ENCODE data around the gene GUCA1C.

Gene GUCA1C

GRCh38 chr3:108863799-108864135 is 89.9 kb downstream of the GUCA1C start:
- WGBS, 2 donors (ENCODE audit: extremely low coverage in 2 of 2, insufficient read length in 2 of 2, insufficient replicate concordance in 1 of 2): no CpG with 5 or more reads among the region's 6 CpGs
- H4K8ac ChIP-seq (ENCODE audit: low read depth, low read length): no peak overlapping the region

DNA sequence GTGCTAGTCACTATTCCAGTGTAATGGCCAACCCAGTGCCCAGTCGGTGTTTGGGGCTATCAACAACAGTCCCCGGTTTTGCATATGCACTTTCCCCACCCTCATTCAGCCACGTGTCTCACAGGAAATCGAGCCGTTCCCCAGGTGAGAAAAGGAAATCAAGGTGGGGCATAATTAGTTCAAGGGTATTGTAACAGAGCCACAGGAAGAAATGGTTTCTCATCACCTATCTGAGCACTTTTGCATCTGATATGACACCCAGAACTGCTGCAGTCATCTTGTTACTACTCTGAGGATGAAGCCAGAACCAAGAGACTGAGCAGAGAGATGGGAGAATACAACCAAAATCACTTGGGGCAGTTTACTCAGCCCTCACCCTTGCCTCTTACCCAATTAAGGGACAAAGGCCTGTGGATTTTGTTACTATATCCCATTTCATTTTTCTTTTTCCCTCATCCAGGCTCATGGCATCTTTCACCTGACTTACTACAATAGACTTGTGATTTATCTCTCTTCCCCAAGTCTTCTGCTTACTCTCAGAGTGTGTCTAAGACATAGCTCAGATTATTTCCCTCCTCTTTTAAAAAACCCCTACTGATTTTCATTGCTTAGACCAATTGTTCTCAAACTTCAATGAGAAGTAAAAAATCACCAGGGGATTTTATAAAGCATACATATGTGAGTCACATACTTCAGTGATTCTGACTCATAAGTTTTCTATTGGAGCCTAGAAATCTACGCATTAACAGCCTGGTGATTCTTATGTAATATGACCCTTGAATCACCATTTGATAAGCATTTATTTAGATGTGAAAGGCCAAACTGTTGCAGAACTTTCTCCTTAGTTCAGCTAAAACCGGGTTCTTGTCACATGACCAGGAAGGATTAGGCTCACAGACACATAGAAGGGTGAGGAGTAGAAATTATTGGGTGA is 90.5 kb downstream of the GUCA1C start:
- Histone ChIP-seq H3K9ac (ENCODE audit: low read depth, low read length, poor library complexity) (no peak overlapping the region), H2AFZ (ENCODE audit: low read length) (no peak overlapping the region), H3K9me3 (replicated peaks in 1 of 2; ENCODE audit: control insufficient read depth in 2 of 2, insufficient read depth in 1 of 2, low read depth in 1 of 2, low read length in 2 of 2) (peaks cover 0 to 4% of the 10 kb centered on the region in 2 donors), H2BK15ac (ENCODE audit: low read length) (no peak overlapping the region), H4K91ac (ENCODE audit: low read depth, low read length, poor library complexity) (no peak overlapping the region), H3K4me1 (ENCODE audit: control insufficient read depth in 2 of 2, insufficient read depth in 1 of 2, low read depth in 1 of 2, low read length in 2 of 2) (peaks cover 0 to 2% of the 10 kb centered on the region in 2 donors), H2BK120ac (ENCODE audit: low read depth, low read length) (no peak overlapping the region), H3K79me1 (ENCODE audit: low read depth, low read length) (no peaks in the 10 kb centered on the region), H3K4me2 (ENCODE audit: insufficient read depth, low read length, poor library complexity, severe bottlenecking) (no peak overlapping the region), H3K18ac (ENCODE audit: low read length) (no peak overlapping the region), H2BK12ac (ENCODE audit: low read length) (no peak overlapping the region), H3K23ac (ENCODE audit: low read depth, low read length, poor library complexity) (no peak overlapping the region), H3K27me3 (ENCODE audit: control insufficient read depth in 3 of 3, insufficient read depth in 3 of 3, low read depth in 1 of 3, low read length in 3 of 3) (no peaks in the 10 kb centered on the region), H3K27ac (replicated peaks; ENCODE audit: low read length) (no peak overlapping the region), H3K36me3 (replicated peaks in 1 of 2; ENCODE audit: control insufficient read depth in 2 of 2, insufficient read depth in 2 of 2, low read length in 2 of 2) (no peaks in the 10 kb centered on the region), H2BK5ac (ENCODE audit: low read length) (no peak overlapping the region), H3K4me3 (ENCODE audit: low read length in 2 of 2) (no peak overlapping the region), H4K8ac (ENCODE audit: low read depth, low read length) (no peak overlapping the region), H3K14ac (ENCODE audit: low read length) (no peak overlapping the region), H3K4ac (ENCODE audit: low read length) (no peak overlapping the region), H2AK5ac (ENCODE audit: low read depth, low read length) (no peak overlapping the region)
- no CpG with 5 or more reads among the region's 7 CpGs for WGBS, 2 donors (ENCODE audit: extremely low coverage in 2 of 2, insufficient read length in 2 of 2, insufficient replicate concordance in 1 of 2)
- DNase-seq (ENCODE audit: low spot score): no peak

More at GRCh38 chr3:108863799-108864135, 89.9 kb downstream of the GUCA1C start:
- no peak overlapping the region for H3K4me3 ChIP-seq (ENCODE audit: low read length in 2 of 2)
- H3K36me3 ChIP-seq (replicated peaks in 1 of 2; ENCODE audit: control insufficient read depth in 2 of 2, insufficient read depth in 2 of 2, low read length in 2 of 2): no peaks in the 10 kb centered on the region
- no peak overlapping the region for H3K4ac ChIP-seq (ENCODE audit: low read length)
- H3K23ac ChIP-seq (ENCODE audit: low read depth, low read length, poor library complexity): no peak overlapping the region
- no peak overlapping the region for H2BK12ac ChIP-seq (ENCODE audit: low read length)
- no peak overlapping the region for H2AK5ac ChIP-seq (ENCODE audit: low read depth, low read length)
- no peak overlapping the region for H2BK120ac ChIP-seq (ENCODE audit: low read depth, low read length)
- H3K9ac ChIP-seq (ENCODE audit: low read depth, low read length, poor library complexity): no peak overlapping the region
- H3K27ac ChIP-seq (replicated peaks; ENCODE audit: low read length): no peak overlapping the region
- DNase-seq (ENCODE audit: low spot score): no peak
- no peak overlapping the region for H3K18ac ChIP-seq (ENCODE audit: low read length)
- peaks cover 0 to 4% of the 10 kb centered on the region in 2 donors for H3K9me3 ChIP-seq (replicated peaks in 1 of 2; ENCODE audit: control insufficient read depth in 2 of 2, insufficient read depth in 1 of 2, low read depth in 1 of 2, low read length in 2 of 2)
- H2AFZ ChIP-seq (ENCODE audit: low read length): no peak overlapping the region
- H3K27me3 ChIP-seq (ENCODE audit: control insufficient read depth in 3 of 3, insufficient read depth in 3 of 3, low read depth in 1 of 3, low read length in 3 of 3): no peaks in the 10 kb centered on the region
- no peak overlapping the region for H2BK5ac ChIP-seq (ENCODE audit: low read length)
- no peak overlapping the region for H2BK15ac ChIP-seq (ENCODE audit: low read length)
- peaks cover 0 to 2% of the 10 kb centered on the region in 2 donors for H3K4me1 ChIP-seq (ENCODE audit: control insufficient read depth in 2 of 2, insufficient read depth in 1 of 2, low read depth in 1 of 2, low read length in 2 of 2)
- H3K14ac ChIP-seq (ENCODE audit: low read length): no peak overlapping the region
- no peak overlapping the region for H4K91ac ChIP-seq (ENCODE audit: low read depth, low read length, poor library complexity)
- H3K79me1 ChIP-seq (ENCODE audit: low read depth, low read length): no peaks in the 10 kb centered on the region
- H3K4me2 ChIP-seq (ENCODE audit: insufficient read depth, low read length, poor library complexity, severe bottlenecking): no peak overlapping the region

DNA sequence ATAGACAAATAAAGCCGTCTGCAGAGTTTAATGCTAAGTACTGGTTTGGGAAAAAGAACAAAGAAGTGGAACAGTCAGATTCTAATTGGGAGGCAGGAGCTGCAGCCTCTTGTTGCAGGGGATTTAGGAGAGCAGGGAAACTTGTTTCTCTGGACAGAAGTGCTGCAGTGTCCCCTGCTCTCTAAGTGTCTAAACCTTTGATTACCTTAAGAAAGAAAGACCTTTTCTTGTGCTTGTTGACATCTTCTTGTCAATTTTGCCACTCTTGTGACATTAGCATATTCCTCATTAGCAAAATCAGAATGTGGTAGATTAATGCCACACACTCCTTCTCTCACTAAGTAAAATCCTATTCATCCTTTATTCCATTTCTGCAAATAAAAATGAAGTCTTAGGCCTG is 92.3 kb downstream of the GUCA1C start:
- Histone ChIP-seq H3K79me1 (ENCODE audit: low read depth, low read length) (no peaks in the 10 kb centered on the region), H2BK12ac (ENCODE audit: low read length) (no peak overlapping the region), H2AFZ (ENCODE audit: low read length) (no peak overlapping the region), H3K27me3 (ENCODE audit: control insufficient read depth in 3 of 3, insufficient read depth in 3 of 3, low read depth in 1 of 3, low read length in 3 of 3) (no peaks in the 10 kb centered on the region), H4K91ac (ENCODE audit: low read depth, low read length, poor library complexity) (no peak overlapping the region), H2BK5ac (ENCODE audit: low read length) (no peak overlapping the region), H4K8ac (ENCODE audit: low read depth, low read length) (no peak overlapping the region), H3K9ac (ENCODE audit: low read depth, low read length, poor library complexity) (no peak overlapping the region), H2BK120ac (ENCODE audit: low read depth, low read length) (no peak overlapping the region), H2AK5ac (ENCODE audit: low read depth, low read length) (no peak overlapping the region), H3K4me2 (ENCODE audit: insufficient read depth, low read length, poor library complexity, severe bottlenecking) (no peak overlapping the region), H3K23ac (ENCODE audit: low read depth, low read length, poor library complexity) (no peak overlapping the region), H3K27ac (replicated peaks; ENCODE audit: low read length) (no peak overlapping the region), H3K14ac (ENCODE audit: low read length) (no peak overlapping the region), H3K4me3 (ENCODE audit: low read length in 2 of 2) (no peak overlapping the region), H3K36me3 (replicated peaks in 1 of 2; ENCODE audit: control insufficient read depth in 2 of 2, insufficient read depth in 2 of 2, low read length in 2 of 2) (no peaks in the 10 kb centered on the region), H3K4ac (ENCODE audit: low read length) (no peak overlapping the region), H3K4me1 (ENCODE audit: control insufficient read depth in 2 of 2, insufficient read depth in 1 of 2, low read depth in 1 of 2, low read length in 2 of 2) (peaks cover 0 to 2% of the 10 kb centered on the region in 2 donors), H3K9me3 (replicated peaks in 1 of 2; ENCODE audit: control insufficient read depth in 2 of 2, insufficient read depth in 1 of 2, low read depth in 1 of 2, low read length in 2 of 2) (peaks cover 0 to 4% of the 10 kb centered on the region in 2 donors), H3K18ac (ENCODE audit: low read length) (no peak overlapping the region), H2BK15ac (ENCODE audit: low read length) (no peak overlapping the region)
- WGBS, 2 donors (ENCODE audit: extremely low coverage in 2 of 2, insufficient read length in 2 of 2, insufficient replicate concordance in 1 of 2): no CpG with 5 or more reads among the region's 1 CpG
- DNase-seq (ENCODE audit: low spot score): peak; percentile 9
